HEK293 (cell line): ENCODE results near the gene PPP1R9B.

Source experiments
- BCL11A ChIP-seq: fragments of 450-650 bp; formaldehyde crosslinking; IDR thresholded peaks from 2 replicates; pipeline ENCODE4 v1.5.1; 2016; ENCODE audit warnings: low read depth, missing biosample characterization, missing genetic modification characterization
- GLIS1 ChIP-seq: fragments of 450-650 bp; formaldehyde crosslinking; IDR thresholded peaks from 2 replicates; pipeline ENCODE4 v1.5.1; 2016; ENCODE audit warnings: missing biosample characterization, missing genetic modification characterization
- MEIS1 ChIP-seq: sonication (generic); formaldehyde crosslinking; IDR thresholded peaks from 2 replicates; pipeline ENCODE4 v1.8.1; 2022; ENCODE audit warnings: missing genetic modification reagents, mild to moderate bottlenecking, borderline replicate concordance
- PRDM10 ChIP-seq: fragments of 450-650 bp; formaldehyde crosslinking; IDR thresholded peaks from 2 replicates; pipeline ENCODE4 v1.5.1; 2016; ENCODE audit warnings: missing biosample characterization, missing genetic modification characterization
- RBAK ChIP-seq: fragments of 450-650 bp; formaldehyde crosslinking; IDR thresholded peaks from 2 replicates; pipeline ENCODE4 v1.5.1; 2016; ENCODE audit warnings: missing biosample characterization, missing genetic modification characterization
- SALL2 ChIP-seq: fragments of 450-650 bp; formaldehyde crosslinking; IDR thresholded peaks from 2 replicates; pipeline ENCODE4 v1.5.0; 2017; ENCODE audit warnings: missing biosample characterization, mild to moderate bottlenecking, missing genetic modification characterization, borderline replicate concordance
- YY1 ChIP-seq: fragments of 450-650 bp; formaldehyde crosslinking; IDR thresholded peaks from 2 replicates; pipeline ENCODE4 v1.5.1; 2018; ENCODE audit warnings: missing biosample characterization, missing genetic modification characterization
- ZBTB17 ChIP-seq: fragments of 450-650 bp; formaldehyde crosslinking; IDR thresholded peaks from 2 replicates; pipeline ENCODE4 v1.5.1; 2016; ENCODE audit warnings: missing biosample characterization, missing genetic modification characterization
- ZEB2 ChIP-seq: fragments of 450-650 bp; formaldehyde crosslinking; IDR thresholded peaks from 2 replicates; pipeline ENCODE4 v1.5.1; 2016; ENCODE audit warnings: missing biosample characterization, missing genetic modification characterization
- ZNF133 ChIP-seq: fragments of 450-650 bp; formaldehyde crosslinking; IDR thresholded peaks from 2 replicates; pipeline ENCODE4 v1.5.1; 2016; ENCODE audit warnings: missing biosample characterization, missing genetic modification characterization
- ZNF239 ChIP-seq: fragments of 450-650 bp; formaldehyde crosslinking; IDR thresholded peaks from 2 replicates; pipeline ENCODE4 v1.5.1; 2016; ENCODE audit warnings: missing biosample characterization, missing genetic modification characterization
- ZNF366 ChIP-seq: fragments of 450-650 bp; formaldehyde crosslinking; conservative IDR thresholded peaks from 2 replicates; pipeline ENCODE4 v1.5.1; 2016; ENCODE audit warnings: missing biosample characterization, missing genetic modification characterization
- ZNF423 ChIP-seq: fragments of 450-650 bp; formaldehyde crosslinking; IDR thresholded peaks from 2 replicates; pipeline ENCODE4 v1.5.1; 2016; ENCODE audit warnings: missing biosample characterization, missing genetic modification characterization
- ZNF426 ChIP-seq: fragments of 450-650 bp; formaldehyde crosslinking; IDR thresholded peaks from 2 replicates; pipeline ENCODE4 v1.5.1; 2017; ENCODE audit warnings: missing biosample characterization, missing genetic modification characterization, mild to moderate bottlenecking, inconsistent platforms, moderate library complexity
- ZNF530 ChIP-seq: fragments of 450-650 bp; formaldehyde crosslinking; IDR thresholded peaks from 2 replicates; pipeline ENCODE4 v1.5.1; 2016; ENCODE audit warnings: low read depth, missing biosample characterization, missing genetic modification characterization
- ZNF571 ChIP-seq: fragments of 450-650 bp; formaldehyde crosslinking; IDR thresholded peaks from 2 replicates; pipeline ENCODE4 v1.5.0; 2017; ENCODE audit warnings: missing biosample characterization, missing genetic modification characterization
- ZNF658 ChIP-seq: fragments of 450-650 bp; formaldehyde crosslinking; IDR thresholded peaks from 2 replicates; pipeline ENCODE4; 2016; ENCODE audit warnings: missing biosample characterization, missing genetic modification characterization
- ZNF677 ChIP-seq: fragments of 450-650 bp; IDR thresholded peaks from 2 replicates; pipeline ENCODE4 v1.5.0; 2018; ENCODE audit warnings: missing biosample characterization, mild to moderate bottlenecking, missing genetic modification characterization, moderate library complexity
- ZNF747 ChIP-seq: fragments of 450-650 bp; formaldehyde crosslinking; IDR thresholded peaks from 2 replicates; pipeline ENCODE4 v1.5.1; 2016; ENCODE audit warnings: missing biosample characterization, missing genetic modification characterization
- ZNF777 ChIP-seq: fragments of 450-650 bp; formaldehyde crosslinking; IDR thresholded peaks from 2 replicates; pipeline ENCODE4 v1.5.1; 2017; ENCODE audit warnings: missing biosample characterization, missing genetic modification characterization, borderline replicate concordance
- ZSCAN16 ChIP-seq: fragments of 450-650 bp; formaldehyde crosslinking; IDR thresholded peaks from 2 replicates; pipeline ENCODE4 v1.5.1; 2016; ENCODE audit warnings: missing biosample characterization, missing genetic modification characterization
- TF ChIP-seq, protein P1 (sequence below): fragments of 450-650 bp; formaldehyde crosslinking; IDR thresholded peaks from 2 replicates; pipeline ENCODE4 v1.5.1; 2016; ENCODE audit warnings: missing biosample characterization, missing genetic modification characterization
- TF ChIP-seq, protein P2 (sequence below): fragments of 450-650 bp; formaldehyde crosslinking; optimal IDR thresholded peaks from 2 replicates; pipeline ENCODE3; 2016; ENCODE audit warnings: missing biosample characterization, mild to moderate bottlenecking, missing genetic modification characterization
- TF ChIP-seq, protein P3 (sequence below): fragments of 450-650 bp; formaldehyde crosslinking; IDR thresholded peaks from 2 replicates; pipeline ENCODE4 v1.5.1; 2016; ENCODE audit warnings: missing biosample characterization, missing genetic modification characterization
- TF ChIP-seq, protein P4 (sequence below): fragments of 450-650 bp; formaldehyde crosslinking; IDR thresholded peaks from 2 replicates; pipeline ENCODE4 v1.5.1; 2016; ENCODE audit warnings: missing biosample characterization, missing genetic modification characterization
- TF ChIP-seq, protein P5 (sequence below): fragments of 450-650 bp; formaldehyde crosslinking; IDR thresholded peaks from 2 replicates; pipeline ENCODE4 v1.5.1; 2016; ENCODE audit warnings: missing biosample characterization, missing genetic modification characterization

Gene PPP1R9B

DNA sequence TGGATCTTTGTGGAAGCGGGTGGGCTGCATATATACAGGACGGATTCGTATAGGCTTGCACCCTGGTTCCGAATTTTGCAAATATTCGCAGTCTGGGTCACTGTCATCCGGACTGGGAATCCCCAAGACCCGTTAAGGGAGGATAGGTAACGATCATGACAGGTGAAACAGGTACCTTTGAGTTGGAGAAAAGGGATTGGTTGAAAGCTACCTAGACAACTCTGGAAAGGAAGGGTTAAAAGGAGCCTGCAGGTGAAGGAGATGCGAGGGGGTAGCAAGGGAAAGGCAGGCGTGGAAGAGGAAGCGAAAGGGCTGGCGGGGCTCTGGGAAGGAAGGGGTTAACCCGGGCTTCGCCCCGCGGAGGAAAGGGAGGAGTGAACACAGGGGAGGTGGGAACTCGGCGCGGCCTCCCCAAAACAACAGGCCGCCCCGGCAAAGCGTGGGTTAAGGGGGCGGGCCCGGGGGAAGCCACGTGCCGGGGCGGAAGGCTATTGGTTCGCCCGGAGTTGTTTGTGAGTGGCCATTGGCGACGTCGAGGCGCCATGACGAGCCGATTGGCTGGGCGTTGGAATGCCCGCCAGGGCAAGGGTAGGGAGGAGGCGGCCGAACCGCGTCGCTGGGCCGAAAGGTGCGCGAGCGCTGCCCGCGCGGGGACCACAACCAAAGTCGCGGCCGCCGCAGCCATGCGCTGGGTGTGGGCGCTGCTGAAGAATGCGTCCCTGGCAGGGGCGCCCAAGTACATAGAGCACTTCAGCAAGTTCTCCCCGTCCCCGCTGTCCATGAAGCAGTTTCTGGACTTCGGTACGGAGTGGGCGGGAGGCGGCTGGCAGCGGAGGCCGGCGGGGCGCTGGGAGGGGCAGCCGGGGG is 55.5 kb downstream of the PPP1R9B start, which contains the start of gene PDK2 (continued):
- TF ChIP-seq, protein P1, sequence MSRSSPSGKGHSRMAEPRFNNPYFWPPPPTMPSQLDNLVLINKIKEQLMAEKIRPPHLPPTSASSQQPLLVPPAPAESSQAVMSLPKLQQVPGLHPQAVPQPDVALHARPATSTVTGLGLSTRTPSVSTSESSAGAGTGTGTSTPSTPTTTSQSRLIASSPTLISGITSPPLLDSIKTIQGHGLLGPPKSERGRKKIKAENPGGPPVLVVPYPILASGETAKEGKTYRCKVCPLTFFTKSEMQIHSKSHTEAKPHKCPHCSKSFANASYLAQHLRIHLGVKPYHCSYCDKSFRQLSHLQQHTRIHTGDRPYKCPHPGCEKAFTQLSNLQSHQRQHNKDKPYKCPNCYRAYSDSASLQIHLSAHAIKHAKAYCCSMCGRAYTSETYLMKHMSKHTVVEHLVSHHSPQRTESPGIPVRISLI (tag by site-specific recombination): no peak
- TF ChIP-seq ZNF747 (tag by site-specific recombination) (no peak), BCL11A (tag by site-specific recombination) (no peak), RBAK (tag by site-specific recombination) (no peak), ZNF530 (tag by site-specific recombination) (no peak), ZSCAN16 (tag by site-specific recombination) (no peak), ZNF423 (tag by site-specific recombination) (no peak), PRDM10 (peak; percentile 99), ZNF426 (tag by site-specific recombination) (no peak), ZNF777 (tag by site-specific recombination) (0 out of 2 replicates have a peak, but pooled peaks have one; percentile 13), SALL2 (tag by site-specific recombination) (no peak), YY1 (tag by site-specific recombination) (no peak), GLIS1 (peak; percentile 71; the same call in 1 of the 2 replicates), ZNF677 (tag by site-specific recombination) (no peak), ZNF571 (tag by site-specific recombination) (no peak), MEIS1 (CRISPR knock-in tag) (no peak), ZNF658 (no peak), ZEB2 (tag by site-specific recombination) (peak; percentile 91), ZBTB17 (tag by site-specific recombination) (peak; percentile 82), ZNF239 (tag by site-specific recombination) (no peak), ZNF133 (tag by site-specific recombination) (no peak), ZNF366 (tag by site-specific recombination) (peak; percentile 91)
- TF ChIP-seq, protein P2, sequence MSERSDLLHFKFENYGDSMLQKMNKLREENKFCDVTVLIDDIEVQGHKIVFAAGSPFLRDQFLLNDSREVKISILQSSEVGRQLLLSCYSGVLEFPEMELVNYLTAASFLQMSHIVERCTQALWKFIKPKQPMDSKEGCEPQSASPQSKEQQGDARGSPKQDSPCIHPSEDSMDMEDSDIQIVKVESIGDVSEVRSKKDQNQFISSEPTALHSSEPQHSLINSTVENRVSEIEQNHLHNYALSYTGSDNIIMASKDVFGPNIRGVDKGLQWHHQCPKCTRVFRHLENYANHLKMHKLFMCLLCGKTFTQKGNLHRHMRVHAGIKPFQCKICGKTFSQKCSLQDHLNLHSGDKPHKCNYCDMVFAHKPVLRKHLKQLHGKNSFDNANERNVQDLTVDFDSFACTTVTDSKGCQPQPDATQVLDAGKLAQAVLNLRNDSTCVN: peak; percentile 91
- TF ChIP-seq, protein P3, sequence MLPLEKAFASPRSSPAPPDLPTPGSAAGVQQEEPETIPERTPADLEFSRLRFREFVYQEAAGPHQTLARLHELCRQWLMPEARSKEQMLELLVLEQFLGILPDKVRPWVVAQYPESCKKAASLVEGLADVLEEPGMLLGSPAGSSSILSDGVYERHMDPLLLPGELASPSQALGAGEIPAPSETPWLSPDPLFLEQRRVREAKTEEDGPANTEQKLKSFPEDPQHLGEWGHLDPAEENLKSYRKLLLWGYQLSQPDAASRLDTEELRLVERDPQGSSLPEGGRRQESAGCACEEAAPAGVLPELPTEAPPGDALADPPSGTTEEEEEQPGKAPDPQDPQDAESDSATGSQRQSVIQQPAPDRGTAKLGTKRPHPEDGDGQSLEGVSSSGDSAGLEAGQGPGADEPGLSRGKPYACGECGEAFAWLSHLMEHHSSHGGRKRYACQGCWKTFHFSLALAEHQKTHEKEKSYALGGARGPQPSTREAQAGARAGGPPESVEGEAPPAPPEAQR (tag by site-specific recombination): peak; percentile 9; the same call in 1 of the 2 replicates
- TF ChIP-seq, protein P4, sequence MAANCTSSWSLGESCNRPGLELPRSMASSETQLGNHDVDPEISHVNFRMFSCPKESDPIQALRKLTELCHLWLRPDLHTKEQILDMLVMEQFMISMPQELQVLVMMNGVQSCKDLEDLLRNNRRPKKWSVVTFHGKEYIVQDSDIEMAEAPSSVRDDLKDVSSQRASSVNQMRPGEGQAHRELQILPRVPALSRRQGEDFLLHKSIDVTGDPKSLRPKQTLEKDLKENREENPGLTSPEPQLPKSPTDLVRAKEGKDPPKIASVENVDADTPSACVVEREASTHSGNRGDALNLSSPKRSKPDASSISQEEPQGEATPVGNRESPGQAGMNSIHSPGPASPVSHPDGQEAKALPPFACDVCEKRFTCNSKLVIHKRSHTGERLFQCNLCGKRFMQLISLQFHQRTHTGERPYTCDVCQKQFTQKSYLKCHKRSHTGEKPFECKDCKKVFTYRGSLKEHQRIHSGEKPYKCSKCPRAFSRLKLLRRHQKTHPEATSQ (tag by site-specific recombination): peak; percentile 84; the same call in 1 of the 2 replicates
- TF ChIP-seq, protein P5, sequence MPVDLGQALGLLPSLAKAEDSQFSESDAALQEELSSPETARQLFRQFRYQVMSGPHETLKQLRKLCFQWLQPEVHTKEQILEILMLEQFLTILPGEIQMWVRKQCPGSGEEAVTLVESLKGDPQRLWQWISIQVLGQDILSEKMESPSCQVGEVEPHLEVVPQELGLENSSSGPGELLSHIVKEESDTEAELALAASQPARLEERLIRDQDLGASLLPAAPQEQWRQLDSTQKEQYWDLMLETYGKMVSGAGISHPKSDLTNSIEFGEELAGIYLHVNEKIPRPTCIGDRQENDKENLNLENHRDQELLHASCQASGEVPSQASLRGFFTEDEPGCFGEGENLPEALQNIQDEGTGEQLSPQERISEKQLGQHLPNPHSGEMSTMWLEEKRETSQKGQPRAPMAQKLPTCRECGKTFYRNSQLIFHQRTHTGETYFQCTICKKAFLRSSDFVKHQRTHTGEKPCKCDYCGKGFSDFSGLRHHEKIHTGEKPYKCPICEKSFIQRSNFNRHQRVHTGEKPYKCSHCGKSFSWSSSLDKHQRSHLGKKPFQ (tag by site-specific recombination): peak; percentile 98
